T-helper 1 cell treated with Interleukin-12 subunit alpha and Interleukin-12 subunit beta and Interleukin-4 antibody, amounts not matched to agents 30 μg/mL and 1 μg/mL, for 36 hours (primary cell): ENCODE measurements around the gene FST.

ENCODE experiments used
- H3K27ac Mint-ChIP-seq: one replicate; pipeline ENCODE4 v1.8.0; 2021; ENCODE audit warnings: mild to moderate bottlenecking, mixed read lengths
- H3K27me3 Mint-ChIP-seq: one replicate; pipeline ENCODE4 v1.8.0; 2021; ENCODE audit warnings: low read depth, mixed read lengths
- H3K36me3 Mint-ChIP-seq: one replicate; pipeline ENCODE4 v1.8.0; 2021; ENCODE audit warnings: low read depth, mixed read lengths
- H3K4me1 Mint-ChIP-seq: one replicate; pipeline ENCODE4 v1.8.0; 2021; ENCODE audit warnings: low read depth, mixed read lengths
- H3K4me3 Mint-ChIP-seq: one replicate; pipeline ENCODE4 v1.8.0; 2021; ENCODE audit warnings: mild to moderate bottlenecking, moderate library complexity, mixed read lengths
- H3K9me3 Mint-ChIP-seq: one replicate; pipeline ENCODE4 v1.8.0; 2021; ENCODE audit warnings: mixed read lengths

Gene FST

GRCh38 chr5:53456366-53456765 lies 24.1 kb upstream of the FST start:
- H3K27me3 Mint-ChIP-seq, result no peaks in the 10 kb centered on the region
- H3K27ac Mint-ChIP-seq, result no peak overlapping the region
- no peaks in the 10 kb centered on the region for H3K4me1 Mint-ChIP-seq
- H3K36me3 Mint-ChIP-seq, result no peaks in the 10 kb centered on the region
- no peak overlapping the region for H3K4me3 Mint-ChIP-seq
- no peaks in the 10 kb centered on the region for H3K9me3 Mint-ChIP-seq

GRCh38 chr5:53463909-53464621 lies 16.4 kb upstream of the FST start:
- H3K4me3 Mint-ChIP-seq, result no peak overlapping the region
- H3K4me1 Mint-ChIP-seq, result no peaks in the 10 kb centered on the region
- H3K27ac Mint-ChIP-seq, result no peak overlapping the region
- no peaks in the 10 kb centered on the region for H3K9me3 Mint-ChIP-seq
- no peaks in the 10 kb centered on the region for H3K36me3 Mint-ChIP-seq
- H3K27me3 Mint-ChIP-seq, result peaks cover 5% of the 10 kb centered on the region

DNA sequence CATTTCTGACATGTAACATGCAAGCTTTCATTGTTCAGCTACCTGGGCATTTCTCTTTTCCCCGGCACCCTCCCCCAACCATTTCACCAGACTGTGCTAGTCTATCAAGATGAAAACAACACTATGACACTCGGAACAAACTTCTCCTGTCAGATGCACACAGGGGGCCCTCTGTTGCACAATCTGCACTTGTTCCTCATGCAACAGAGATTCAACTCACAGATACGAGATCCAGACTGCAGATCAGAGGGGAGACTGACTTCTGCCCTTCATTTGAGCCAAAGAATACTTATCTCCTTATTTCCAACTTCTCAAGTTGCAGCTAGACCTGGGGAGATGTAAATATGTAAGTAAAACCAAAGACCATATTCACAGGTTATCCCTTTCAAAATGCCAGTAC lies 15.7 kb upstream of the FST start:
- no peaks in the 10 kb centered on the region for H3K9me3 Mint-ChIP-seq
- H3K27me3 Mint-ChIP-seq, result peaks cover 9% of the 10 kb centered on the region
- H3K4me3 Mint-ChIP-seq, result no peak overlapping the region
- H3K36me3 Mint-ChIP-seq, result no peaks in the 10 kb centered on the region
- no peaks in the 10 kb centered on the region for H3K4me1 Mint-ChIP-seq
- H3K27ac Mint-ChIP-seq, result no peak overlapping the region

GRCh38 chr5:53469946-53470687 lies 10.3 kb upstream of the FST start:
- Mint-ChIP-seq H3K36me3 (no peaks in the 10 kb centered on the region), H3K4me3 (no peak overlapping the region), H3K27ac (no peak overlapping the region), H3K9me3 (no peaks in the 10 kb centered on the region), H3K4me1 (no peaks in the 10 kb centered on the region), H3K27me3 (peaks cover 40% of the 10 kb centered on the region)

DNA sequence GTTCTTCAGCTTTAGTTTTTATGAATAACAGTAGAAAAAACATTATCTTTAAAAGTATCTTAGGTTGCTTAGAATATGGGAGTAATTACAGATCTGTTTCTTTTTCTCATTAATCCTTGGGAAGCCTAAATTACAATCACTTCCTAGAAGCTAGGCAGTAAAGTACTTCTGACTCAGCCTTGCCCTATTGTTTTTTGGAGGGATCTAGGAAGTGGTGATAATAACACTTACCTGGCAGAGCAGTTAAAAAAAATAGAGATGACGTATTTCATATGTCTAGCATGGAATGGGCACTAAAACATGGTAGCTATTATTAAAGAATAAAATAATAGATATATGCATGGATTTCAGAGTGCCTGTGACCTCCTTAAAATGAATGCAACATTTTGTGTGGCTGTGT lies 8.2 kb upstream of the FST start:
- no peaks in the 10 kb centered on the region for H3K36me3 Mint-ChIP-seq
- no peak overlapping the region for H3K27ac Mint-ChIP-seq
- peaks cover 57% of the 10 kb centered on the region for H3K27me3 Mint-ChIP-seq
- H3K4me1 Mint-ChIP-seq, result no peaks in the 10 kb centered on the region
- H3K4me3 Mint-ChIP-seq, result no peak overlapping the region
- H3K9me3 Mint-ChIP-seq, result no peaks in the 10 kb centered on the region

GRCh38 chr5:53472720-53473510 lies 7.5 kb upstream of the FST start:
- no peaks in the 10 kb centered on the region for H3K9me3 Mint-ChIP-seq
- no peaks in the 10 kb centered on the region for H3K4me1 Mint-ChIP-seq
- H3K36me3 Mint-ChIP-seq, result no peaks in the 10 kb centered on the region
- H3K4me3 Mint-ChIP-seq, result no peak overlapping the region
- H3K27ac Mint-ChIP-seq, result no peak overlapping the region
- H3K27me3 Mint-ChIP-seq, result peaks cover 63% of the 10 kb centered on the region

DNA sequence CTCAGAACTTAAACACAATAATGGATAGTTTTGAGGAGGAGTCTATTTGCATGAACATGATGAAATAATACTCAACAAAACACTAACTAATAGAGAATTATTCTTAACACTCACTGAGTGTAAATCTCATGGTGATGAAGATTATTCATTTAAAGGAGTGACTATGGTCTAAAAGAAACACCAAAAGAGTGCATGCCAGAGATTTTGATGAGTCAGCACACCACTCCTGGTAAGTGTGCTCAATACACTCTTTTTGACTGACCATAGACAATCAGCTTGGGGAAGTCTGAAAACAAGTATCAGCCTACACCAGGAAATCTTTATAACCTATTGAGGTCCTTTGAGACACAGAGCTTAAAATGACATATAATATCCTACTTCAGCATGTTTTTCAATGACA lies 6.8 kb upstream of the FST start:
- Mint-ChIP-seq H3K27ac (no peak overlapping the region), H3K36me3 (no peaks in the 10 kb centered on the region), H3K4me3 (no peak overlapping the region), H3K27me3 (peaks cover 69% of the 10 kb centered on the region), H3K4me1 (peaks cover 4% of the 10 kb centered on the region), H3K9me3 (no peaks in the 10 kb centered on the region)

- H3K4me3 Mint-ChIP-seq, result no peak overlapping the region
- H3K27me3 Mint-ChIP-seq, result peaks cover 72% of the 10 kb centered on the region
- no peak overlapping the region for H3K27ac Mint-ChIP-seq
- H3K36me3 Mint-ChIP-seq, result no peaks in the 10 kb centered on the region
- peaks cover 12% of the 10 kb centered on the region for H3K4me1 Mint-ChIP-seq
- no peaks in the 10 kb centered on the region for H3K9me3 Mint-ChIP-seq
Observed at GRCh38 chr5:53475320-53475719, 5.1 kb upstream of the FST start.

- no peak overlapping the region for H3K27ac Mint-ChIP-seq
- H3K27me3 Mint-ChIP-seq, result peaks cover 77% of the 10 kb centered on the region
- no peaks in the 10 kb centered on the region for H3K36me3 Mint-ChIP-seq
Observed at GRCh38 chr5:53476019-53476418, 4.4 kb upstream of the FST start.

DNA sequence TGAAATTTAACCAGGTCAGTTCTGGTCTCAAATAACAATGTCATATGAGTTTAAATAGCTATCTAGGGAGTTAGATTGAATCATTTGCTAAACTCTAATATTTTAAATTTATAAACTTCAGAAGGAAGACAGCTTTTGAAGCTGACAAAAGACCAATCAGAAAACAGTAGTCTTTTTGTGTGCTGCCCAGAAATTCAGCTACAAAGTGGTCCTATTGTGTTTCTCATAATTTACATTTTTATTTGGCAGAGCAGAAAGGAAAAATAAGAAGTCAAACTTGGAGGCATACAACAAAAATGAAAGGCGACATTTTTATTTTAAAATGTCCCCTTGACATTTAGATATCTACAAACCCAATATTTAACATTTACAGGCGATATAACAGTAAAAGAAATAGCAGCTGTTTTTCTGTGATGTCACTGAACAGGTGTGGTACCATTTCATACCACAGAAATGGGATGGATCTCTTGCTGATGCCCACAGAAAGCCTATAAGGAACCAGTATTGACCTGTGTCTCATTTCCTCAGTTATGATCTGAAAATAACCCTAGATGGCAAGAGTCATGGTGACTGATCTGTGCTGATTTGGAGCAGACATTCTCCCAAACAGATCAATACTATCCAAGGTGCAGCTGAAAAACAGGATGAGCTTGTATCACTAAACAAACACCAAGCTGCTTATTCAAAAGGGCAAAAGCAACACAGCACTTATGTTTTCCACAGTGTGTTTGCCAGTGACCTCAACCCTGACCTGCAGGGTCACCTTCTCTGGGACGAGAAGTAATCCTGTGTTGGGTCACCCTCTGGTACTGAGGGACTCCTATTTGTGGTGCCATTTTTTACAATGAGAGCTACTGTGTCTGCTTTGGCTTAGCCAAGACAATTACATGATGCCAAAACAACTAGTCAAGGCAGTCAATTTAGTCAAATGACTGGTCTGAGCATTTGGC lies 3.6 kb upstream of the FST start:
- no peak overlapping the region for H3K4me3 Mint-ChIP-seq
- H3K9me3 Mint-ChIP-seq, result no peaks in the 10 kb centered on the region
- H3K27ac Mint-ChIP-seq, result no peak overlapping the region
- H3K27me3 Mint-ChIP-seq, result peaks cover 81% of the 10 kb centered on the region
- H3K4me1 Mint-ChIP-seq, result peaks cover 22% of the 10 kb centered on the region
- no peaks in the 10 kb centered on the region for H3K36me3 Mint-ChIP-seq

More at GRCh38 chr5:53476019-53476418, 4.4 kb upstream of the FST start:
- Mint-ChIP-seq H3K4me3 (no peak overlapping the region), H3K4me1 (peaks cover 15% of the 10 kb centered on the region), H3K9me3 (no peaks in the 10 kb centered on the region)

DNA sequence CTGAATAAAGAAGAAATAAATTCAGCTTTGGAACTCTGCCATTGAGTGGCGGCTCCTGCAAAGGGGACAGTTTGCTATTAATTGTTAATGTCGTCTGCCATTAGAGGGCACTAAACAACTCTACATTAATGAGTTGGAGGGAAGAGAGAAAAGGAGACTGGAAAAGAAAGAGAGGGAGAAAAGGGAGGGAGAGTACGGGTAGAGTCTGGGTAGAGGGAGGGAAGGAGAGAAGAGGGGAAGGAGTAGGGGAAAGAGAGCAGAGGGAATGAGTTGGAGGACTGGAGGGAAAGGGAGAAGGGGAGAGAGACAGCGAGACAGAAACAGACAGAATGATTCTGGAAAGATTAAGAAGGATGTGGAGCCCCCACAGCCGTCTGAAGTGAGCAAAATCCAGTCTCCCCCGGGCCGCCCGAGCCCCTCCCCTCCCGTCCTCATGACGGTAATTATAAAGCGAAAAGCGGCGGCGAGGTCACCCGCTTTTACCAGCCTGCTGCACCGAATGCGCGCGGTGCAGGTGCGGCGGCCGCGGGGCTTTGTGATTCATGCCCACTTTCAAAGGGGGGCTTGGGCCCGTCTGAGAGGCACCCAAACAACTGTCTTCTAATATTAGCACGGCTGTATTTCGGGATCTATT lies 1.9 kb upstream of the FST start:
- H3K4me3 Mint-ChIP-seq, result peak overlapping the region; percentile 84
- H3K36me3 Mint-ChIP-seq, result no peaks in the 10 kb centered on the region
- peaks cover 82% of the 10 kb centered on the region for H3K27me3 Mint-ChIP-seq
- H3K9me3 Mint-ChIP-seq, result no peaks in the 10 kb centered on the region
- H3K4me1 Mint-ChIP-seq, result peaks cover 32% of the 10 kb centered on the region
- H3K27ac Mint-ChIP-seq, result no peak overlapping the region

GRCh38 chr5:53479045-53479589 lies 1.3 kb upstream of the FST start:
- H3K9me3 Mint-ChIP-seq, result no peaks in the 10 kb centered on the region
- peak overlapping the region; percentile 84 for H3K4me3 Mint-ChIP-seq
- H3K4me1 Mint-ChIP-seq, result peaks cover 32% of the 10 kb centered on the region
- H3K27me3 Mint-ChIP-seq, result peaks cover 83% of the 10 kb centered on the region
- no peaks in the 10 kb centered on the region for H3K36me3 Mint-ChIP-seq
- peak overlapping the region; percentile 11 for H3K27ac Mint-ChIP-seq

- Mint-ChIP-seq H3K4me3 (peak overlapping the region; percentile 84), H3K9me3 (no peaks in the 10 kb centered on the region), H3K36me3 (no peaks in the 10 kb centered on the region), H3K4me1 (peaks cover 32% of the 10 kb centered on the region), H3K27ac (peak overlapping the region; percentile 11), H3K27me3 (peaks cover 80% of the 10 kb centered on the region)
Observed at GRCh38 chr5:53479590-53480415, 626 bp upstream of the FST start.
